ENCODE measurements around the gene NUCB2. TPM values are rescaled to one million over a fixed set of nuclear protein-coding genes. Genes with fewer than 3 reads are reported as not detected.
"Not testable (repeated sequence)": the region's sequence is repeated elsewhere in the genome, so short reads cannot be mapped to it uniquely, and the experiment has no call there.

The NUCB2 gene
- total RNA-seq, 2 donors from 2014 or later: 39.2 to 110 TPM

- intact Hi-C loops (cut with DNase I): loop anchor here (10.0 kb wide), 1 partner anchor 272 kb away; no protein-coding TSS in a partner anchor
- no peak for DNase-seq (ENCODE audit: low spot score)
- Histone ChIP-seq H3K36me3 (no peaks in the 10 kb centered on the region), H3K4me3 (no peak overlapping the region), H3K27me3 (replicated peaks; ENCODE audit: insufficient read depth) (no peaks in the 10 kb centered on the region), H3K9me3 (no peaks in the 10 kb centered on the region), H3K27ac (no peak overlapping the region), H3K4me1 (replicated peaks) (no peaks in the 10 kb centered on the region)
- TF ChIP-seq POLR2AphosphoS5 (IDR thresholded peaks at IDR 0.05) (no peak), CTCF (IDR thresholded peaks at IDR 0.05) (no peak), POLR2A (IDR thresholded peaks at IDR 0.05) (no peak)
These were observed 43.4 kb upstream of the NUCB2 start for GRCh38 chr11:17233101-17233500.

GRCh38 chr11:17238377-17238776 lies 38.2 kb upstream of the NUCB2 start:
- Histone ChIP-seq H3K9me3 (no peaks in the 10 kb centered on the region), H3K36me3 (no peaks in the 10 kb centered on the region), H3K4me3 (no peak overlapping the region), H3K27me3 (replicated peaks; ENCODE audit: insufficient read depth) (no peaks in the 10 kb centered on the region), H3K4me1 (replicated peaks) (no peaks in the 10 kb centered on the region), H3K27ac (peak overlapping the region in 1 of 2 donors; percentile 48)
- 24% methylated on average over 3 of the region's 3 CpGs for WGBS
- intact Hi-C loops (cut with DNase I): loop anchor here (10.0 kb wide), 1 partner anchor 266 kb away; no protein-coding TSS in a partner anchor
- peak; percentile 97 for TF ChIP-seq POLR2AphosphoS5 (IDR thresholded peaks at IDR 0.05)
- no peak for TF ChIP-seq POLR2A (IDR thresholded peaks at IDR 0.05)
- peak; percentile 73 for DNase-seq (ENCODE audit: low spot score)

GRCh38 chr11:17239927-17240326 lies 36.6 kb upstream of the NUCB2 start:
- not testable (repeated sequence) for H3K36me3 ChIP-seq; DNase-seq (ENCODE audit: low spot score); H3K4me1 ChIP-seq (replicated peaks); H3K27me3 ChIP-seq (replicated peaks; ENCODE audit: insufficient read depth); H3K27ac ChIP-seq; H3K9me3 ChIP-seq; H3K4me3 ChIP-seq
- WGBS: 79% methylated on average over 4 of the region's 4 CpGs
- intact Hi-C loops (cut with DNase I): loop anchor here (10.0 kb wide), 1 partner anchor 265 kb away; no protein-coding TSS in a partner anchor

- Histone ChIP-seq H3K36me3 (no peaks in the 10 kb centered on the region), H3K27me3 (replicated peaks; ENCODE audit: insufficient read depth) (no peaks in the 10 kb centered on the region), H3K27ac (no peak overlapping the region), H3K9me3 (no peaks in the 10 kb centered on the region), H3K4me1 (replicated peaks) (no peaks in the 10 kb centered on the region), H3K4me3 (no peak overlapping the region)
- no peak for TF ChIP-seq POLR2A (IDR thresholded peaks at IDR 0.05)
- no peak for DNase-seq (ENCODE audit: low spot score)
- intact Hi-C loops (cut with DNase I): no loop called here
These were observed 35.8 kb upstream of the NUCB2 start for GRCh38 chr11:17240780-17241179.

- H3K36me3 ChIP-seq; intact Hi-C loops (cut with DNase I); H3K4me3 ChIP-seq; H3K27ac ChIP-seq; H3K4me1 ChIP-seq (replicated peaks); H3K27me3 ChIP-seq (replicated peaks; ENCODE audit: insufficient read depth); DNase-seq (ENCODE audit: low spot score); H3K9me3 ChIP-seq: not testable (repeated sequence)
- 95% methylated on average over 4 of the region's 4 CpGs for WGBS
These were observed 33.6 kb upstream of the NUCB2 start for GRCh38 chr11:17242954-17243353.

GRCh38 chr11:17244046-17244445 lies 32.5 kb upstream of the NUCB2 start:
- H3K4me1 ChIP-seq (replicated peaks): no peaks in the 10 kb centered on the region
- no peaks in the 10 kb centered on the region for H3K27me3 ChIP-seq (replicated peaks; ENCODE audit: insufficient read depth)
- 61% methylated on average over 2 of the region's 2 CpGs for WGBS
- H3K9me3 ChIP-seq: no peaks in the 10 kb centered on the region
- H3K27ac ChIP-seq: no peak overlapping the region
- intact Hi-C loops (cut with DNase I): no loop called here
- no peak for DNase-seq (ENCODE audit: low spot score)
- no peak overlapping the region for H3K4me3 ChIP-seq
- no peak for TF ChIP-seq POLR2AphosphoS5 (IDR thresholded peaks at IDR 0.05)
- TF ChIP-seq CTCF (IDR thresholded peaks at IDR 0.05): no peak
- TF ChIP-seq POLR2A (IDR thresholded peaks at IDR 0.05): no peak
- no peaks in the 10 kb centered on the region for H3K36me3 ChIP-seq

GRCh38 chr11:17250561-17251350 lies 25.8 kb upstream of the NUCB2 start:
- H3K4me1 ChIP-seq (replicated peaks): no peaks in the 10 kb centered on the region
- intact Hi-C loops (cut with DNase I): no loop called here

More at GRCh38 chr11:17250561-17251350, 25.8 kb upstream of the NUCB2 start:
- DNase-seq (ENCODE audit: low spot score): no peak
- H3K27ac ChIP-seq: no peak overlapping the region
- H3K9me3 ChIP-seq: no peaks in the 10 kb centered on the region
- H3K4me3 ChIP-seq: no peak overlapping the region
- no peaks in the 10 kb centered on the region for H3K36me3 ChIP-seq
- no peaks in the 10 kb centered on the region for H3K27me3 ChIP-seq (replicated peaks; ENCODE audit: insufficient read depth)
- TF ChIP-seq POLR2AphosphoS5 (IDR thresholded peaks at IDR 0.05) (no peak), POLR2A (IDR thresholded peaks at IDR 0.05) (no peak), CTCF (IDR thresholded peaks at IDR 0.05) (no peak)
